Smooth muscle cell (in vitro differentiated cells): ENCODE data around the gene WHRN. TPM values are rescaled to one million over a fixed set of nuclear protein-coding genes. Genes with fewer than 3 reads are reported as not detected.

Experiments used
- DNase-seq: peaks from one replicate; lab custom pipeline; 2025; ENCODE audit not compliant: unreplicated experiment; lab: John Stamatoyannopoulos, UW
- H2AFZ ChIP-seq: fragments of 200-600 bp; sonication (generic); 2 replicates; pipeline ENCODE4 v1.6.0; 2016; ENCODE audit warnings: antibody characterized with exemption, low read depth, mild to moderate bottlenecking
- H3F3A ChIP-seq: fragments of 200-600 bp; sonication (generic); 2 replicates; pipeline ENCODE4 v1.6.0; 2017; ENCODE audit warnings: antibody characterized with exemption, low read depth
- H3K27ac ChIP-seq: fragments of 200-600 bp; sonication (generic); 2 replicates; pipeline ENCODE4 v1.5.1; 2016; ENCODE audit warnings: low read depth, mild to moderate bottlenecking
- H3K27me3 ChIP-seq: fragments of 200-600 bp; sonication (generic); 2 replicates; pipeline ENCODE4 v1.6.1; 2016; ENCODE audit warnings: low read depth, mild to moderate bottlenecking
- H3K36me3 ChIP-seq: fragments of 200-600 bp; sonication (generic); 2 replicates; pipeline ENCODE4 v1.5.1; 2016; ENCODE audit warnings: low read depth
- H3K4me1 ChIP-seq: fragments of 200-600 bp; sonication (generic); 2 replicates; pipeline ENCODE4 v1.5.1; 2016; ENCODE audit warnings: low read depth
- H3K4me2 ChIP-seq: fragments of 200-600 bp; sonication (generic); 2 replicates; pipeline ENCODE4 v1.6.0; 2016; ENCODE audit warnings: mild to moderate bottlenecking
- H3K4me3 ChIP-seq: fragments of 200-600 bp; sonication (generic); 2 replicates; pipeline ENCODE4 v1.5.1; 2016; ENCODE audit warnings: mild to moderate bottlenecking
- H3K79me2 ChIP-seq: fragments of 200-600 bp; sonication (generic); 2 replicates; pipeline ENCODE4 v1.6.0; 2016; ENCODE audit warnings: low read depth, mild to moderate bottlenecking
- H3K9ac ChIP-seq: fragments of 200-600 bp; sonication (generic); 2 replicates; pipeline ENCODE4 v1.6.0; 2016; ENCODE audit warnings: low read depth
- H3K9me3 ChIP-seq: fragments of 200-600 bp; sonication (generic); replicated peaks from 2 replicates; pipeline ENCODE4 v1.5.1; 2016; ENCODE audit warnings: low read depth
- H4K20me1 ChIP-seq: fragments of 200-600 bp; sonication (generic); 2 replicates; pipeline ENCODE4 v1.6.0; 2016; ENCODE audit warnings: low read depth
- WGBS: methylation state at CpG from one replicate; pipeline ENCODE4 v1.1.7; 2016; ENCODE audit warnings: low lambda C conversion rate; 5-methylcytosine and 5-hydroxymethylcytosine counted together
- polyA plus RNA-seq: library from polyadenylated mRNA; unstranded; fragments of >200 nt; fragmentation: Nextera tagmentation; extraction: Ambion mirVana; gene quantifications from 2 replicates; pipeline ENCODE4 v1.2.1, GENCODE V29; 2016
- total RNA-seq: library from RNA; depleted of rRNA; stranded (reverse); fragments of >200 nt; gene quantifications from 2 replicates; pipeline ENCODE4 v1.2.3, GENCODE V29; 2014
- TF ChIP-seq, protein P1 (sequence below): fragments of 200-600 bp; sonication (generic); IDR thresholded peaks from 2 replicates; pipeline ENCODE4 v1.5.1; 2017; ENCODE audit warnings: borderline replicate concordance, mild to moderate bottlenecking, antibody characterized with exemption; ENCODE audit not compliant: insufficient read depth, poor library complexity, severe bottlenecking

The WHRN gene
- total and polyA plus RNA-seq, 2 experiments from 2014 or later: 3.6 to 12.9 TPM

DNA sequence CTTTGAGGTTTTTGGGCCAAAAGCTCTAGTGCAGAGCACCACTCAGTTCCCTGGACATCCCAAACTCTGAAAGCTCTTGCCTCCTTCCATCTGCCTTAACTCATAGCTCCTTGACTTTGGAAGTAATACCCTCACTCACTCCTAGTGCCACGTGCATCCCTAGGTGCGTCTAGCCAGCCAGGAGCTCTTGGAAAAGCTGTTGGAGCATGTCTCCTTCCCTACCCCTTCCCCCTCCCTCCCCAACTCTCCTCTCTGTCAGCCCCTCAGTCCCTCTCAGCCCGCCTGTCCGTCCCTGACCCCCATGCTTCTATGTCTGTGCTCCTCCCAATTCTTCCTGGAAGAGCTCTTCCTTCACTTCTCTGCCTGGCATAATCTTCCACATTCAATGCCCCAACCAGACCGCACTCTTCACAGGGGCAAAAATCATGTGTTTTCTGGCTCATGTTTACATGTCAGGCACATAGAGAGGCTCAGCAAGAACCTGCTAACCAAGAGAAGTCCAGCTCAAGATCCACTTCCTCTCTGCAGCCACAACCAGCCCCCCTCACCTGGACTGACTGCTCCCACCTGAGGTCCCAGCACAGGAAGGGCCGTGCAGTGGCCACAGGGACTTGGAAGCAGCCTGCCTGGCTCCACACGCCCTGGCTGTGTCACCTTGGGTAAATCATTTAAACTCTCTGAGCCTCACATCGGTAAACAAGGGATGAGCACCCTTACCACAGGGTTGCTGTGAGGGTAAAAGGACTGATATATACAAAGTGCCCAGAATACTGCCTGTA, 58.4 kb downstream of the WHRN start:
- Histone ChIP-seq H3K27ac (no peak overlapping the region), H3K4me3 (no peak overlapping the region), H3K27me3 (no peaks in the 10 kb centered on the region), H3F3A (no peaks in the 10 kb centered on the region), H3K9ac (no peak overlapping the region), H4K20me1 (no peaks in the 10 kb centered on the region), H3K4me2 (no peak overlapping the region), H2AFZ (no peak overlapping the region), H3K36me3 (no peaks in the 10 kb centered on the region), H3K4me1 (no peaks in the 10 kb centered on the region), H3K79me2 (no peaks in the 10 kb centered on the region), H3K9me3 (no peaks in the 10 kb centered on the region)
- WGBS: 90% methylated on average over 8 of the region's 8 CpGs
- DNase-seq: no peak
- TF ChIP-seq, protein P1, sequence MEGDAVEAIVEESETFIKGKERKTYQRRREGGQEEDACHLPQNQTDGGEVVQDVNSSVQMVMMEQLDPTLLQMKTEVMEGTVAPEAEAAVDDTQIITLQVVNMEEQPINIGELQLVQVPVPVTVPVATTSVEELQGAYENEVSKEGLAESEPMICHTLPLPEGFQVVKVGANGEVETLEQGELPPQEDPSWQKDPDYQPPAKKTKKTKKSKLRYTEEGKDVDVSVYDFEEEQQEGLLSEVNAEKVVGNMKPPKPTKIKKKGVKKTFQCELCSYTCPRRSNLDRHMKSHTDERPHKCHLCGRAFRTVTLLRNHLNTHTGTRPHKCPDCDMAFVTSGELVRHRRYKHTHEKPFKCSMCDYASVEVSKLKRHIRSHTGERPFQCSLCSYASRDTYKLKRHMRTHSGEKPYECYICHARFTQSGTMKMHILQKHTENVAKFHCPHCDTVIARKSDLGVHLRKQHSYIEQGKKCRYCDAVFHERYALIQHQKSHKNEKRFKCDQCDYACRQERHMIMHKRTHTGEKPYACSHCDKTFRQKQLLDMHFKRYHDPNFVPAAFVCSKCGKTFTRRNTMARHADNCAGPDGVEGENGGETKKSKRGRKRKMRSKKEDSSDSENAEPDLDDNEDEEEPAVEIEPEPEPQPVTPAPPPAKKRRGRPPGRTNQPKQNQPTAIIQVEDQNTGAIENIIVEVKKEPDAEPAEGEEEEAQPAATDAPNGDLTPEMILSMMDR: no peak

DNA sequence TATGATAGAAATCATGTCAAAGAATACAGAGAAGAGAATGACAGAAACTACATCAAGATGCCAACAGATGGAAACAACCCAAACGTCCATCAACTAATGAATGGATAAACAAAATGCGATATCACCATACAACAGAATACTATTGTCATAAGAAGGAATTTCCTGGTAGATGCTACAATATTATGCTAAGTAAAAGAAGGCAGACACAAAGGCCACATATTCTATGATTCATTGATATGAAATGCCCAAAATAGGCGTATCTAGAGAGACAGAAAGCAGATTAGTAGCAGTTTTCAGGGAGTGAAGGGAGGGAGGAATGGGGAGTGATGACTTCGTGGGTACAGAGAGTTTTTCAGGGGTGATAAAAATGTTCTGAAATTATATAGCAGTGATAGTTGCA, 59.2 kb downstream of the WHRN start:
- no peak overlapping the region for H3K27ac ChIP-seq
- H3K27me3 ChIP-seq: no peaks in the 10 kb centered on the region

DNA sequence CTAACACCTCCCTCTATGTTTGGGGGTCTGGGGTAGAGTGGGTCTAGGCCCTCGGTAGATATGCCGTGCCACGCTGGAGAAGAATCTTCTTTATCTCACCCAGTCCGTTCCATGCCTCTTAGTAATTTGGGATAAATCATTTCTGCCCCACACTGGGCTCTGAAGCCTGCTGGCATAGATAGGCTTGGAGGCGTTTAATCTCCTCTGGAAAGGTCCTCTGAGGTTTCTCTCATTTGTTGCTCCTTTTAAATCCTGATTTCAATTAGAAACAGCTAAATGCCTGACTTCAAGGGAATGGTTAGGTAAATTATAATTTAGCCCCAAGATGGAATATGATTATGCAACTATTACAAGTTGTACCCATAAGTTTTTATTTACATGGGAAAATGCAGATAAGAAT, 59.7 kb downstream of the WHRN start:
- WGBS: 95% methylated on average over 5 of the region's 5 CpGs

More for the DNA sequence above, 59.2 kb downstream of the WHRN start:
- Histone ChIP-seq H3F3A (no peaks in the 10 kb centered on the region), H3K4me2 (no peak overlapping the region), H2AFZ (no peak overlapping the region), H3K9me3 (no peaks in the 10 kb centered on the region), H3K4me1 (no peaks in the 10 kb centered on the region), H3K36me3 (no peaks in the 10 kb centered on the region), H3K4me3 (no peak overlapping the region), H3K9ac (no peak overlapping the region), H3K79me2 (no peaks in the 10 kb centered on the region), H4K20me1 (no peaks in the 10 kb centered on the region)
- TF ChIP-seq, protein P1: no peak
- 65% methylated on average over 4 of the region's 4 CpGs for WGBS
- DNase-seq: no peak

More for the DNA sequence above, 59.7 kb downstream of the WHRN start:
- H3K79me2 ChIP-seq: no peaks in the 10 kb centered on the region
- H4K20me1 ChIP-seq: no peaks in the 10 kb centered on the region
- TF ChIP-seq, protein P1: no peak
- H3K36me3 ChIP-seq: no peaks in the 10 kb centered on the region
- H2AFZ ChIP-seq: no peak overlapping the region
- no peak overlapping the region for H3K4me2 ChIP-seq
- no peaks in the 10 kb centered on the region for H3F3A ChIP-seq
- no peak for DNase-seq
- H3K4me1 ChIP-seq: no peaks in the 10 kb centered on the region
- no peaks in the 10 kb centered on the region for H3K9me3 ChIP-seq
- no peak overlapping the region for H3K9ac ChIP-seq
- no peak overlapping the region for H3K27ac ChIP-seq
- H3K27me3 ChIP-seq: no peaks in the 10 kb centered on the region
- H3K4me3 ChIP-seq: no peak overlapping the region
